HEK293 (cell line): ENCODE measurements around the gene IKZF4.

Experiments used
- FEZF1 ChIP-seq: fragments of 450-650 bp; formaldehyde crosslinking; IDR thresholded peaks from 2 replicates; pipeline ENCODE4 v1.5.1; 2016; ENCODE audit warnings: missing biosample characterization, missing genetic modification characterization
- GFI1B ChIP-seq: fragments of 450-650 bp; formaldehyde crosslinking; IDR thresholded peaks from 2 replicates; pipeline ENCODE4 v1.5.1; 2016; ENCODE audit warnings: missing biosample characterization, missing genetic modification characterization
- IKZF3 ChIP-seq: fragments of 450-650 bp; IDR thresholded peaks from 2 replicates; pipeline ENCODE4 v1.5.0; 2018; ENCODE audit warnings: missing biosample characterization, mild to moderate bottlenecking, missing genetic modification characterization, moderate library complexity
- KLF16 ChIP-seq: fragments of 450-650 bp; formaldehyde crosslinking; IDR thresholded peaks from 2 replicates; pipeline ENCODE4 v1.5.1; 2017; ENCODE audit warnings: missing biosample characterization, missing genetic modification characterization
- PRDM1 ChIP-seq: fragments of 450-650 bp; formaldehyde crosslinking; IDR thresholded peaks from 2 replicates; pipeline ENCODE4; 2016; ENCODE audit warnings: missing biosample characterization, missing genetic modification characterization
- SETDB1 ChIP-seq: IDR thresholded peaks from one replicate; pipeline ENCODE4 v1.6.1; 2017; ENCODE audit warnings: mild to moderate bottlenecking, low read length, moderate library complexity, mixed read lengths; ENCODE audit not compliant: insufficient read length
- SP7 ChIP-seq: fragments of 450-650 bp; formaldehyde crosslinking; IDR thresholded peaks from 2 replicates; pipeline ENCODE4 v1.5.1; 2016; ENCODE audit warnings: missing biosample characterization, missing genetic modification characterization
- TCF7L2 ChIP-seq: IDR thresholded peaks from 2 replicates; pipeline ENCODE4 v1.6.1; 2011; ENCODE audit warnings: low read depth, mild to moderate bottlenecking, inconsistent platforms, low read length, moderate library complexity, borderline replicate concordance
- WT1 ChIP-seq: fragments of 450-650 bp; formaldehyde crosslinking; IDR thresholded peaks from 2 replicates; pipeline ENCODE4 v1.5.1; 2016; ENCODE audit warnings: missing biosample characterization, missing genetic modification characterization
- ZBTB11 ChIP-seq: fragments of 450-650 bp; formaldehyde crosslinking; conservative IDR thresholded peaks from 2 replicates; pipeline ENCODE4 v1.5.1; 2016; ENCODE audit warnings: low read depth, missing biosample characterization, missing genetic modification characterization
- ZBTB21 ChIP-seq: fragments of 450-650 bp; formaldehyde crosslinking; IDR thresholded peaks from 2 replicates; pipeline ENCODE4 v1.5.1; 2017; ENCODE audit warnings: missing biosample characterization, missing genetic modification characterization
- ZFP69B ChIP-seq: fragments of 450-650 bp; formaldehyde crosslinking; IDR thresholded peaks from 2 replicates; pipeline ENCODE4 v1.5.1; 2016; ENCODE audit warnings: missing biosample characterization, missing genetic modification characterization
- ZNF23 ChIP-seq: fragments of 450-650 bp; formaldehyde crosslinking; IDR thresholded peaks from 2 replicates; pipeline ENCODE4 v1.5.1; 2016; ENCODE audit warnings: missing biosample characterization, missing genetic modification characterization, borderline replicate concordance
- ZNF24 ChIP-seq: fragments of 450-650 bp; formaldehyde crosslinking; IDR thresholded peaks from 2 replicates; pipeline ENCODE4 v1.5.1; 2016; ENCODE audit warnings: missing biosample characterization, missing genetic modification characterization
- ZNF280D ChIP-seq: fragments of 450-650 bp; formaldehyde crosslinking; IDR thresholded peaks from 2 replicates; pipeline ENCODE4 v1.5.1; 2016; ENCODE audit warnings: missing biosample characterization, missing genetic modification characterization
- ZNF558 ChIP-seq: fragments of 450-650 bp; formaldehyde crosslinking; IDR thresholded peaks from 2 replicates; pipeline ENCODE4 v1.5.1; 2016; ENCODE audit warnings: missing biosample characterization, missing genetic modification characterization
- ZNF585B ChIP-seq: fragments of 450-650 bp; formaldehyde crosslinking; IDR thresholded peaks from 2 replicates; pipeline ENCODE4 v1.5.1; 2016; ENCODE audit warnings: missing biosample characterization, missing genetic modification characterization
- ZNF623 ChIP-seq: fragments of 450-650 bp; formaldehyde crosslinking; IDR thresholded peaks from 2 replicates; pipeline ENCODE4 v1.5.1; 2016; ENCODE audit warnings: missing biosample characterization, missing genetic modification characterization
- ZNF629 ChIP-seq: fragments of 450-650 bp; formaldehyde crosslinking; IDR thresholded peaks from 2 replicates; pipeline ENCODE4 v1.5.1; 2017; ENCODE audit warnings: missing biosample characterization, missing genetic modification characterization
- ZNF645 ChIP-seq: fragments of 450-650 bp; formaldehyde crosslinking; IDR thresholded peaks from 2 replicates; pipeline ENCODE4; 2016; ENCODE audit warnings: missing biosample characterization, missing genetic modification characterization
- ZNF660 ChIP-seq: fragments of 450-650 bp; IDR thresholded peaks from 2 replicates; pipeline ENCODE4 v1.5.1; 2018; ENCODE audit warnings: missing biosample characterization, mild to moderate bottlenecking, missing genetic modification characterization
- ZNF76 ChIP-seq: fragments of 450-650 bp; formaldehyde crosslinking; IDR thresholded peaks from 2 replicates; pipeline ENCODE4; 2016; ENCODE audit warnings: low read depth, missing biosample characterization, missing genetic modification characterization, borderline replicate concordance
- ZNF830 ChIP-seq: fragments of 450-650 bp; IDR thresholded peaks from 2 replicates; pipeline ENCODE4 v1.5.0; 2018; ENCODE audit warnings: missing biosample characterization, missing genetic modification characterization, low read depth, mild to moderate bottlenecking, moderate library complexity
- TF ChIP-seq, protein P1 (sequence below): fragments of 450-650 bp; formaldehyde crosslinking; IDR thresholded peaks from 2 replicates; pipeline ENCODE4 v1.5.1; 2016; ENCODE audit warnings: missing biosample characterization, missing genetic modification characterization
- TF ChIP-seq, protein P2 (sequence below): fragments of 450-650 bp; formaldehyde crosslinking; IDR thresholded peaks from 2 replicates; pipeline ENCODE4 v1.5.1; 2017; ENCODE audit warnings: missing biosample characterization, missing genetic modification characterization

The IKZF4 gene

GRCh38 chr12:56079723-56080555 lies 59.1 kb downstream of the IKZF4 start, which contains the start of gene ERBB3 (continued):
- peak; percentile 52; the same call in 1 of the 2 replicates for TF ChIP-seq ZBTB11 (tag by site-specific recombination)
- TF ChIP-seq TCF7L2: no peak
- no peak for TF ChIP-seq SETDB1
- TF ChIP-seq ZNF629: peak; percentile 84
- peak; percentile 48; the same call in 1 of the 2 replicates for TF ChIP-seq FEZF1
- TF ChIP-seq ZNF558: 0 out of 2 replicates have a peak, but pooled peaks have one; percentile 14
- peak; percentile 11; the same call in 1 of the 2 replicates for TF ChIP-seq ZNF660 (tag by site-specific recombination)
- TF ChIP-seq ZNF830 (tag by site-specific recombination): no peak
- no peak for TF ChIP-seq ZNF280D (tag by site-specific recombination)
- TF ChIP-seq, protein P1, sequence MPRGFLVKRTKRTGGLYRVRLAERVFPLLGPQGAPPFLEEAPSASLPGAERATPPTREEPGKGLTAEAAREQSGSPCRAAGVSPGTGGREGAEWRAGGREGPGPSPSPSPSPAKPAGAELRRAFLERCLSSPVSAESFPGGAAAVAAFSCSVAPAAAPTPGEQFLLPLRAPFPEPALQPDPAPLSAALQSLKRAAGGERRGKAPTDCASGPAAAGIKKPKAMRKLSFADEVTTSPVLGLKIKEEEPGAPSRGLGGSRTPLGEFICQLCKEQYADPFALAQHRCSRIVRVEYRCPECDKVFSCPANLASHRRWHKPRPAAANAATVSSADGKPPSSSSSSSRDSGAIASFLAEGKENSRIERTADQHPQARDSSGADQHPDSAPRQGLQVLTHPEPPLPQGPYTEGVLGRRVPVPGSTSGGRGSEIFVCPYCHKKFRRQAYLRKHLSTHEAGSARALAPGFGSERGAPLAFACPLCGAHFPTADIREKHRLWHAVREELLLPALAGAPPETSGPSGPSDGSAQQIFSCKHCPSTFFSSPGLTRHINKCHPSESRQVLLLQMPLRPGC: peak; percentile 93
- TF ChIP-seq KLF16 (tag by site-specific recombination): peak; percentile 100
- TF ChIP-seq ZBTB21 (tag by site-specific recombination): peak; percentile 76
- peak; percentile 93 for TF ChIP-seq WT1
- TF ChIP-seq, protein P2, sequence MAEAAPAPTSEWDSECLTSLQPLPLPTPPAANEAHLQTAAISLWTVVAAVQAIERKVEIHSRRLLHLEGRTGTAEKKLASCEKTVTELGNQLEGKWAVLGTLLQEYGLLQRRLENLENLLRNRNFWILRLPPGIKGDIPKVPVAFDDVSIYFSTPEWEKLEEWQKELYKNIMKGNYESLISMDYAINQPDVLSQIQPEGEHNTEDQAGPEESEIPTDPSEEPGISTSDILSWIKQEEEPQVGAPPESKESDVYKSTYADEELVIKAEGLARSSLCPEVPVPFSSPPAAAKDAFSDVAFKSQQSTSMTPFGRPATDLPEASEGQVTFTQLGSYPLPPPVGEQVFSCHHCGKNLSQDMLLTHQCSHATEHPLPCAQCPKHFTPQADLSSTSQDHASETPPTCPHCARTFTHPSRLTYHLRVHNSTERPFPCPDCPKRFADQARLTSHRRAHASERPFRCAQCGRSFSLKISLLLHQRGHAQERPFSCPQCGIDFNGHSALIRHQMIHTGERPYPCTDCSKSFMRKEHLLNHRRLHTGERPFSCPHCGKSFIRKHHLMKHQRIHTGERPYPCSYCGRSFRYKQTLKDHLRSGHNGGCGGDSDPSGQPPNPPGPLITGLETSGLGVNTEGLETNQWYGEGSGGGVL (tag by site-specific recombination): peak; percentile 100
- TF ChIP-seq IKZF3 (tag by site-specific recombination): peak; percentile 87
- 0 out of 2 replicates have a peak, but pooled peaks have one; percentile 10 for TF ChIP-seq ZNF645 (tag by site-specific recombination)
- TF ChIP-seq ZNF76 (tag by site-specific recombination): peak; percentile 76; the same call in 1 of the 2 replicates
- TF ChIP-seq SP7: peak; percentile 97
- TF ChIP-seq GFI1B (tag by site-specific recombination): peak; percentile 72; the same call in 1 of the 2 replicates
- TF ChIP-seq ZNF585B: no peak
- peak; percentile 31; the same call in 1 of the 2 replicates for TF ChIP-seq ZNF623 (tag by site-specific recombination)
- TF ChIP-seq PRDM1: peak; percentile 61; the same call in 1 of the 2 replicates
- peak; percentile 84 for TF ChIP-seq ZFP69B (tag by site-specific recombination)
- TF ChIP-seq ZNF24 (tag by site-specific recombination): peak; percentile 86
- TF ChIP-seq ZNF23 (tag by site-specific recombination): no peak
